Activated CD8-positive, alpha-beta memory T cell treated with anti-CD3 and anti-CD28 coated beads for 48 hours (primary cell): ENCODE data around the gene LMTK3.
"Not testable (repeated sequence)": the region's sequence is repeated elsewhere in the genome, so short reads cannot be mapped to it uniquely, and the experiment has no call there.

ENCODE experiments used
- DNase-seq, 3 experiments: peaks; one replicate each; pipeline ENCODE4 v3.0.0-alpha.2; 2020; ENCODE audit warnings: low read depth in 2 of 3, low spot score in 2 of 3

The LMTK3 gene

GRCh38 chr19:48487948-48488347 lies 23.7 kb downstream of the LMTK3 start:
- no peak for DNase-seq

- DNase-seq = no peak
Observed at GRCh38 chr19:48487544-48487943, 24.1 kb downstream of the LMTK3 start.

GRCh38 chr19:48486706-48487105 lies 24.9 kb downstream of the LMTK3 start:
- not testable (repeated sequence) for DNase-seq

- DNase-seq = no peak
Observed at GRCh38 chr19:48484931-48485612, 26.6 kb downstream of the LMTK3 start.

- DNase-seq = no peak
Observed at GRCh38 chr19:48484247-48484893, 27.3 kb downstream of the LMTK3 start.

- DNase-seq = no peak
Observed at GRCh38 chr19:48483301-48483700, 28.3 kb downstream of the LMTK3 start.

GRCh38 chr19:48481846-48482639 lies 29.6 kb downstream of the LMTK3 start:
- no peak for DNase-seq

GRCh38 chr19:48480558-48481500 lies 30.8 kb downstream of the LMTK3 start:
- peak in 2 of 3 experiments; percentile 27 to 34 for DNase-seq

GRCh38 chr19:48480183-48480557 lies 31.5 kb downstream of the LMTK3 start:
- DNase-seq = no peak

- DNase-seq = no peak
Observed at GRCh38 chr19:48479686-48480085, 31.9 kb downstream of the LMTK3 start.

- no peak for DNase-seq
Observed at GRCh38 chr19:48478339-48479256, 33.0 kb downstream of the LMTK3 start.

GRCh38 chr19:48477698-48478338 lies 33.8 kb downstream of the LMTK3 start:
- no peak for DNase-seq

- no peak for DNase-seq
Observed at GRCh38 chr19:48477067-48477685, 34.5 kb downstream of the LMTK3 start.

GRCh38 chr19:48476176-48476575 lies 35.5 kb downstream of the LMTK3 start:
- no peak for DNase-seq

- DNase-seq = no peak
Observed at GRCh38 chr19:48475369-48476068, 36.1 kb downstream of the LMTK3 start.

- DNase-seq = no peak
Observed at GRCh38 chr19:48474084-48474592, 37.5 kb downstream of the LMTK3 start.

GRCh38 chr19:48473161-48473966 lies 38.3 kb downstream of the LMTK3 start:
- no peak for DNase-seq
